Activated CD4-positive, alpha-beta T cell treated with anti-CD3 and anti-CD28 coated beads for 24 hours (primary cell): ENCODE data around the gene ITLN1.

Experiments
- DNase-seq, 2 donors: peaks; one replicate each; pipeline ENCODE4 v3.0.0-alpha.2; 2020; ENCODE audit warnings: low read depth in 2 of 2

Gene ITLN1

GRCh38 chr1:160858507-160858906, 26.5 kb downstream of the ITLN1 start:
- DNase-seq = no peak

DNA sequence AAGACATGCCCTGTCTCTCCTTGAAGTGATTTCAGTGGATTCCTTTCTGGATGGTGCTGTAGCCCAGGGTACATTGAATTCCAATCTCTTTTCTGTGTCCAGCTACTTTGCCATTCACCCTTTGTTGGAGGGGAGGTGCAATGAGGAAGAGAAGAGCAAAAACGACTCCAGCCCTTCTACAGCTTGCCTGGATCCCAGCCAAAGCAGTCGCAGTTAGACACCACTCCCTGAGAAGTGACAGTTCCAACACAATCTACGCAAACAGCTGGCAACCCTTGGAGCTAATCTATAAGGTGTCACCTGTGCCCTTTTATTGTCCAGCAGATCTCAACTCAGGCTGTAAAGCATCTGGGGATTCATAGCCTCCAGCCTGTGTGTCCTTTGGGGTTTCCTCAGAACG, 26.9 kb downstream of the ITLN1 start:
- DNase-seq = no peak

GRCh38 chr1:160855181-160855981, 29.6 kb downstream of the ITLN1 start:
- no peak for DNase-seq

DNA sequence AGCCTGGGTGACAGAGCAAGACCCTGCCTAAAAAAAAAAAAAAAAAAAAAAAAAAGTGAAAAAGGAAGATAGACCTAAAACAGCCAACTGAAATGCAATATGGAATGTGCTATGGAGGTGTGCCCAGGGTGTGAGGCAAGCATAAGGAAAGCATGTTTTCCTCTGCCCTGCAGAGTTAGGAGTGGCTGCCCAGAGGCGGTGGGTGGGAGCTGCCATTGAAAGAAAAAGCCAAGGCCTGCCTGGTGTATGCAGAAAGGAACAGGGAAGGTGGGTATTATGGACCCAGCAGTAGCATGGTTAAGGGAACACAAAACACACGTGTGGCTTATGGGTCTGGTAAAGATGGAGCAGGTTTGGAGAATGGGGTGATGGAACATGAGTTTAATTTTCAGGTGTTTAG, 31.2 kb downstream of the ITLN1 start:
- no peak for DNase-seq

GRCh38 chr1:160853014-160853413, 32.0 kb downstream of the ITLN1 start:
- no peak for DNase-seq

DNA sequence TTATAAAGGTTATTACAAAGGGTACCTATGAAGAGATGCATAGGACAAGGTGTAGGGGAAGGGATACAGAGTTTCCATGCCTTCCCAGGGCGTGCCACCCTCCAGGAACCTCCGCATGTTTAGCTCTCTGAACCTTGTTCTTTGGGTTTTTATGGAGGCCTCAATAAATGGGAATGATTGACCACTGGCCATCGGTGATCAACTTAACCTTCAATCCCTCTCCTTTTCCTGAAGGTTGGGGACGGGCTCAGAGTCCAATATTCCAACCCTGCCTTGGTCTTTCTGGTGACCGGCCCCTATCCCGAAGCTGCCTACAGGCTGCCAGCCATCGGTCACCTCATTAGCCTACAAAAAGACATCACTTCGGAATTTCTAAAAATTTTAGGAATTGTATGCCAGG, 34.0 kb downstream of the ITLN1 start:
- no peak for DNase-seq

DNA sequence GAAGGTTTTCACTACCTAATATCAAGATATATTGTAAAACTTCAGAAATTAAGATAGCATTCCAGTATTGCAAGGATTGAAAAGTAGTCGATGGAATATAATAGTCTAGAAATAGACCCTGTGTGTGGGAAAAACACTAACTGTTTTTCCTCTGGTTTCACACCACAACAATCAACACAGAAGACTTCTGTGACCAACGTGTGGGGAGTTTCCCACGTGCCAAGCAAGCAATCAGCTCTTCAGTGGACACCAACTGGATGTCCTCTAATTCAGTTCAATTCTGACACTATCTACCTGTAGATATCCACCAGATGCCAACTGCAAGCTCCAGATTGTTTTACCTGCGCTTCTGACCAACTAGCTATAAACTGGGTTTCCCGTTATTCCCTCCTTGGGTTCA, 34.4 kb downstream of the ITLN1 start:
- no peak for DNase-seq

- no peak for DNase-seq
Measured at GRCh38 chr1:160846281-160846680, 38.7 kb downstream of the ITLN1 start.

GRCh38 chr1:160844447-160845232, 40.3 kb downstream of the ITLN1 start:
- no peak for DNase-seq

DNA sequence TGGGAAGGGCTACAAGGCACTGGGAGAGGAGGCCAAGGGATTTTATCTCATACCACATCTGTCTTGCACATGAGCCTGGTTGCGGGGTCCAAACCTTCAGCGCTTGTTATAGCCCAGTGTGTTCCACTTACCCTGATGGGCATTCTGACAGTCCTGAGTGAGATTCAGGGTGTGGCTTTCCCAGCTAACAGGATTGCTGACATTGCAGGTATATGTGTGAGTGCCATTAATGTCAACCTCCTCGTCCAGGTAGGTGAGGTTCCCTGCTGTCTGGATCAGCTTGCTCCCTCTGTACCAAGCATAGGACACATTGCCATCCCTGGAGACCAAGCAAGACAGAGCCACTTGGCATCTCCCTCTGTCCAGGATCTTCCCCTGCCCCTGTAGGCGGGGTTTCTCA, 43.9 kb downstream of the ITLN1 start:
- no peak for DNase-seq

- DNase-seq = no peak
Measured at GRCh38 chr1:160839746-160840145, 45.2 kb downstream of the ITLN1 start.

DNA sequence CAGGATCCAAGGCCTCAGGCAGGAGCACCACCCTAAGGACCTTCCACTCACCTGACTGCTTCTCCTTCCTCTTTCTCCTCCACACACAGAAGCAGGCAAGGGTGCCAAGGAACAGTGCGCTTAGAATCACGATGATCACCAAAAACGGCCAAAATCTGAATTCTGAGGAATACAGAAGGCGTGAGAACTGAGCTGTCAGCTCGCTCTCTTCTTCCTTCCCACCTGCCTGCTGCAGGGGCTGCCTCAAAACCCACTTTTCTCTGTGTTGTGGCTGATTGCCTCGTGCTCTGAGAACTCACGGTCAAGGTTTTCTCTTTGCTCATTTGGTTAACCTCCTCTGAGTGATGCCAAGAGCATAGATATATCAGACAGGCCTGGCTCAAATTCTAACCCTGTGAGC, 46.1 kb downstream of the ITLN1 start:
- DNase-seq = no peak

- DNase-seq = peak; percentile 51
Measured at GRCh38 chr1:160837558-160838205, 47.3 kb downstream of the ITLN1 start.

DNA sequence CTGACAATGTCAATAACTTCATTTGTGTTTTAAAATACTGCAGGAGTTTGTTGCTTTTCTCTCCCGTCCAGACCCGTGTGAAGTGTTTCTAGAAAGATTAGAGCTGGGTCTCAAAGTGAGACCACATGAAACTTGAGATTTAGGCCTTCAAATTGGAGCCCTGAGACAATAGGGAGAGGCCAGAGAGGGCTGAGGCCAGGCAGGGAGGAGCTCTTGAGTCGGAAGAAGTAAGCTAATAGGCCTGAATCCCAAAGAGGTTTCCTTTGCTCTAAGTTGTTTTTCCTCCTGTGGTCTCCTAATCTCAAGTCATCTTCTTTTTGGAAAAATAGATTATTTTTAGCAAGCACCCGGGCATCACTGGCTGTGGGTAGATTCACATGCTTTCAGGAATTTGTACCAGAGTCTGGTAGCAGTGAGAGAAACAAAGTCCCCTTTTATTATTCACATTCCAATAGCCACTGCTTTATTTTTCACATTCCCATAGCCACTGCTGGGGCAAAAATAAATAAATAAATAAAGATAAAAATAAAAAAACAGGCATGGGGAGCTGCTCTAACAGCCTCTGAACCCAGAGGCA, 47.9 kb downstream of the ITLN1 start:
- no peak for DNase-seq

DNA sequence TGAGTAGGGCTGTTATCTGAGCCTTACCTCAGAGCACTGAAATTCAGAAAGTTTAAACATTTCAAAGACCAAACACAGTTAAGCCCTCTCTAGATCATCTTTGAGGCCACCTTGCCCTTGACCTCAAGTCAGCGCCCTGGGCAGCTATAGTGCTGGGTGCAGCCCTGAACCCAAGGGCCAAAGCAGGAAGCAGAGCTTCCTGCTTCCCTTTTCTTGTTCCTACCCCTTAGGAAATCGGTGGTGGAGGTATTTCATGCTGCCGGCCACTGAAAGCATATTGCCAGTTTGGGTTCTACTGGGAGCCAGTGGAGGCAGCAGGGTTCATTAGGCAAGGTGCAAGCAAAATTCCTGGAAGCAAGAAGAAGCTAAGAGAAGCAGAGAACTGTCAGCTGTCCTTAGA, 48.4 kb downstream of the ITLN1 start:
- DNase-seq = no peak

- DNase-seq = no peak
Measured at GRCh38 chr1:160835751-160836150, 49.2 kb downstream of the ITLN1 start.

- DNase-seq = peak in 1 of 2 donors; percentile 53
Measured at GRCh38 chr1:160834945-160835565, 49.9 kb downstream of the ITLN1 start.

DNA sequence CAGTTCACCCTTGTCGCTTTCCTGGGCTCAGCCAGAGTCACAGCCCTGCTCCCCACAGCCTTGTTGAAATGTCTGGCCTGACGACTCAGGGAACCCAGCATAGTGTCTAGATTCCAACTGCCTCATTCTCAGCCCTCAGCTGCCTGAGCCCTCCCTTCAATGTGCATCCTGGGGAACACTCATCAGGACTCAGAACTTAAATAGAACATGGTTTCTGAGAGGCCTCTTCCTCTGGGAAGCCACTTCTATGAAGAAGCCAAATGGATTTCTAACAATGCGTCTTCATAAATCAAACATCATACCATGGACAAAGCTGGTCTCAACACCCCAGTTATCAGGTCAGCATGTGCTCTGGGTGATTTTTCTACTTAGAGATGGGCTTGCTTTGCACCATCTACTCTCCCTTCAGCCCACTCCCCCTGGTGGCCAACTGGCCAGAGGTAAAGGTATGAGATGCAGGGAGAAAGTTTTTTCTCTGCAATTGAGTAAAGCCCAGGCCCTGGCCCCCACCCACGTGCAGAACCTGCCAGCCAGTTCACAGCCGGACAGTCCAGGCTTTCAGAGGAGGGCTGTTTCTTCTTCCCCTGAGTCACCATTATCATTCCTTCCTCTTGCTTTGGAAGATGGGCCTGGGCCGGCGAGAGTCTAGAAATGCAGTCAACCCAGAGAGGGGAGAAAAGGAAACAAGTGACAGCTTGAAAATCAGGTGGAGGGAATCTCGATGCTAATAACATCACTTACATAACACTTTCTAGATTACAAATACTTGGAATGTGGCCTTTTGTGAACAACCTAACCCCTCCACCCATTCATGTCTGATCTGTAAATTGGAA, 54.4 kb downstream of the ITLN1 start:
- DNase-seq = peak; percentile 69

DNA sequence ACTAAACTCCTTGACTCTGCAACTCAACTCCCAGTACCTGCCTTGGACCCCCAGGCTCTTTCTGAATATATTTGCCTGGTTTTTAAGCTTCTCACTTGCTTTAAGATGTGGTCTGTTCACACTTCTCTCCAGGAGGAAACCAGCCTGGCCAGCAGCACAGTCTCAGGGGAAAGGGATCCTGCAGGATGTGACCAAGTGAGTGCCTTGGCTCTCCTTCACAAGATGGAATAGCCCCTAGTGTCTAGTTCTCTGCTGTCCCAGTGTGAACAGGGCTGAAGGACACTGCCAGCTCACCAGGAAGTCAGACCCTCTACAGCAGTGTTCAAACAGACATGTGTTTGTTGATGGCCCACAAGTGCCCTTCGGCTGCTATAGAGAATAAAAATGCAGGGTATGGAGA, 55.2 kb downstream of the ITLN1 start:
- no peak for DNase-seq

DNA sequence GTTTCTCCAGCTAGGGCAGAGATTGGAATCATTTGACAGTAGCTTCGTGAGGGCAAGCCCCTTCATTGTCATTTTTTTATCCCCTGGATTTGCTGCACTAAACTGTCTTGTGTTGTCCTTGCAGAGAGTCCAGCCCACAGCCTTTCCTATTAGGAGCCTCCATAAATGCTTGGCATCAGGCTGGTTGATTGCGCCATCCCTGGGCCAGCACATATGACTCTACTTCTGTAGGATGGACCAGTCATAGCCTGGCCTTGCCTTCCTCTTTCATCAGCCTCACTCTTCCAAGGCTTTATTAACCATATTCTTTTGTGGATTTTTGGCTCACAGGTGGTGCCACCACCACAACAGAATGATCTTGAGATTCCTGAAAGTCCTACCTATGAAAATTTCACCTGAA, 57.6 kb downstream of the ITLN1 start:
- no peak for DNase-seq

GRCh38 chr1:160826546-160826945, 58.4 kb downstream of the ITLN1 start:
- no peak for DNase-seq
